Panc1 (cell line): ENCODE data around the gene TFB2M.

Source experiments
- CTCF ChIP-seq: fragments of 450-650 bp; IDR thresholded peaks from 2 replicates; pipeline ENCODE4 v1.5.1; 2017; ENCODE audit warnings: mild to moderate bottlenecking
- POLR2AphosphoS5 ChIP-seq: IDR thresholded peaks from 2 replicates; pipeline ENCODE4 v1.6.1; 2012; ENCODE audit warnings: mild to moderate bottlenecking, low read depth, low read length, moderate library complexity
- SIN3A ChIP-seq: IDR thresholded peaks from 2 replicates; pipeline ENCODE4 v1.6.1; 2012; ENCODE audit warnings: low read depth, mild to moderate bottlenecking, low read length, moderate library complexity, borderline replicate concordance; ENCODE audit not compliant: insufficient read depth
- TCF7L2 ChIP-seq: IDR thresholded peaks from 2 replicates; pipeline ENCODE4 v1.6.1; 2011; ENCODE audit warnings: mild to moderate bottlenecking, low read depth, low read length, inconsistent platforms

- no peak for TF ChIP-seq CTCF
- no peak for TF ChIP-seq POLR2AphosphoS5
- TF ChIP-seq SIN3A, result no peak
- no peak for TF ChIP-seq TCF7L2
These were observed 3.5 kb upstream of the TFB2M start for GRCh38 chr1:246569248-246570238.
